NCI-H1105 treated with DMSO at 0.1 percent for 48 hours (cell line): ENCODE results near the gene PACS1.
A peak's percentile ranks its signal among the peaks of the same experiment; 100 is the strongest.
"Not testable (repeated sequence)": the region's sequence is repeated elsewhere in the genome, so short reads cannot be mapped to it uniquely, and the experiment has no call there.

Source experiments
- DNase-seq: peaks from one replicate; lab custom pipeline; 2025; lab: John Stamatoyannopoulos, UW

The PACS1 gene

GRCh38 chr11:66277064-66277463 lies 207.0 kb downstream of the PACS1 start:
- not testable (repeated sequence) for DNase-seq

DNA sequence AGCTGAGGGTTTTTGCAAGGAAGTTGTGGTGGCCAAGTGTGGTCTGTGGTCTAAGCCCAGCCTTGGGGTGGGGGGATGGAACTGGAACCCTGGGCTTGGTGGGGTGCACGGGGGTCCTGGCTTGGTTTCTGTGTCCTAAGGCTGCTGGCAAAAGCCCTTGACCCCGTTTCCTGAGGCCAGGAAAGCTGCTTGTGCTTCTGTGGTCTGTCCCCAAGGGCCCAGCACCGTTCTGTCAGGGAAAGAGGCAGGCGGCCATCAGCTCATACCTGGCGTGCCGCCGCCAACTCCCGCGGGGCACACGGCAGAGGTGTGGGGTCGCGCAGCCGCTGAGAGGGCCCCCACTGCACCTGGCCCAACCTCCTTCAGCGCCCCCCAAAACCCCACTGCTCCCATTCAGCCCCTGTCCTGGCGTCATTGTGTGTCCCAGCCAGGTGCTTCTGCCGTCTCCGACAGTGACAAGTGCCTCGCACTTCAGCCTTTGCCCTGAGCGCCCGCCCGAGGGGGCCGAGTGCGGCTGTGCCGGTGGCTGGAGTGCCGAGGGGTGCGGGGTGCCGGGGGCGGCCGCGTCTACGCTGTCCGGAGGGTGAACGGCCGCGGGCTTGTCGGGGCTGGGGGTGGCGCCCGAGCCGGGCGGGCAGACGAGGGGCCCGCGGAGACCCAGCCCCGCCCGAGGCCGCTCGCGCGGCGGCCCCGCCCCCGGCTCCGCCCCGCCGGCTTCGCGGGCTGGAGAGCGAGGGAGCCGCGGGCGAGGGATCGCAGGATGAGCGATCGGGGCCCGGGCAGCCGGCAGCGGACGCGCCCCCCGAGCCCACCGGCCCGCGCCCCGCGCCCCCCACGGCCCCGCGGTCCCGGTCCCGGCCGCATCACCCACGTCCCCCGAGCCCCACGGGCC lies 207.6 kb downstream of the PACS1 start, which contains the start of gene CNIH2:
CNIH2 (plus strand) TSS at position 705 of the 892 bp plus-strand sequence. CDS start 282 bp downstream, outside the sequence.
- peak; percentile 30 for DNase-seq

GRCh38 chr11:66278363-66279091 lies 208.5 kb downstream of the PACS1 start:
- peak; percentile 16 for DNase-seq

GRCh38 chr11:66279092-66279734 lies 209.1 kb downstream of the PACS1 start:
- DNase-seq: no peak

GRCh38 chr11:66280428-66280827 lies 210.4 kb downstream of the PACS1 start:
- DNase-seq: no peak

DNA sequence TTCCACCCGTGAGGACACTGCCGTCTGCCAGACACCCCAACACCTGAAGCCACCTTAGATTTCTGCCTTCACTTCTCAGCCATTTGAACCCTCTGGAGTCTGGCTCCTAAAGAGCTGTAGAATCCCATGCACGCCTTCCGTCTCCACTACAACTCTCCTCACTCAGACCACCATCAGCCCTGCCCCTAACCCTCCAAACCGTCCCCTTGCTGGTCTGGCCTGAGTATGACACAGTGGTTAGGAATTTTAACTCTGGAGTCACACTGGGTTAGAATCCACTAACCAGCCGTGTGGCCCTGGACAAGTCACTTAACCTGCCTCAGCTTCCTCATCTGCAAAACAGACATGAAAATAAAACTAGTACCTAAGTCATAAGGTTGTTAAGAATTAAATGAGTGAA lies 210.9 kb downstream of the PACS1 start:
- no peak for DNase-seq

- no peak for DNase-seq
Observed at GRCh38 chr11:66281776-66282467, 211.8 kb downstream of the PACS1 start.

DNA sequence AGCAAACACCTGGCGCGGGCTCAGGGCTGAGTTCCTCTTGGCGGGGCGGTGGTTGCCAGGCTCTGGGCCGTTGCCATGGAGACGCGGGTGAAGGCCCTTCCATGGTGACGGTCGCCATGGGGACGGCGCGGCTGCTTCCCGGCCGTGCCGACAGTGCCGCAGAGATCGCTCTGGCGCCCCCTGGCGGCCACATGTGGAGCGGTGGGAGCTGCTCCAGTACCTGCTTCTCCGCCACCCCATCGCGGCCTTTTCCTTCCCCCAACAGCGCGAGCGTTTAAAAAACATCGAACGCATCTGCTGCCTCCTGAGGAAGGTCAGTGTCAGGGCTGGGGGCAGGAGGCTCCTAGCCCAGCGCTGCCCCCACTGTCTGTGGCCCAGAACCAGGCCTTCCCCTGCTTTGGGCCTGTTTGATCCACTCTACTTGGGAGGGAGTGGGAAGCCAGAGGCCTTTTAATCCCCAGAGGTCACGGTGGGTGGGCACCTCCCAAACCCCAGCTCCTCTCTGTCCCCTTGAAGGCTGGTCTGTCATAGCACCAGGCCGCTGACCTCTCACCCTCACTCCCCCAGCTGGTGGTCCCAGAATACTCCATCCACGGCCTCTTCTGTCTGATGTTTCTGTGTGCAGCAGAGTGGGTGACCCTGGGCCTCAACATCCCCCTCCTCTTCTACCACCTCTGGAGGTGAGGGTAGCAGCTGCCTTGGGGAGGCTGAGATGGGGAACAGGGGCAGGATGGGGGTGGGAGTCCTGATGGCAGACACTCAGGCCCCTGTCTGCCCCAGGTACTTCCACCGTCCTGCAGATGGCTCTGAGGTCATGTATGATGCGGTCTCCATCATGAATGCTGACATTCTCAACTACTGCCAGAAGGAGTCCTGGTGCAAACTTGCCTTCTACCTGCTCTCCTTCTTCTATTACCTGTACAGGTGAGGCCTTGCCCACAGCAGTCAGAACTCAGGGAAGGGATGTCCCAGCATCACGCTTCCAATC lies 212.7 kb downstream of the PACS1 start:
- peak; percentile 98 for DNase-seq

GRCh38 chr11:66283461-66284105 lies 213.5 kb downstream of the PACS1 start:
- DNase-seq: no peak

DNA sequence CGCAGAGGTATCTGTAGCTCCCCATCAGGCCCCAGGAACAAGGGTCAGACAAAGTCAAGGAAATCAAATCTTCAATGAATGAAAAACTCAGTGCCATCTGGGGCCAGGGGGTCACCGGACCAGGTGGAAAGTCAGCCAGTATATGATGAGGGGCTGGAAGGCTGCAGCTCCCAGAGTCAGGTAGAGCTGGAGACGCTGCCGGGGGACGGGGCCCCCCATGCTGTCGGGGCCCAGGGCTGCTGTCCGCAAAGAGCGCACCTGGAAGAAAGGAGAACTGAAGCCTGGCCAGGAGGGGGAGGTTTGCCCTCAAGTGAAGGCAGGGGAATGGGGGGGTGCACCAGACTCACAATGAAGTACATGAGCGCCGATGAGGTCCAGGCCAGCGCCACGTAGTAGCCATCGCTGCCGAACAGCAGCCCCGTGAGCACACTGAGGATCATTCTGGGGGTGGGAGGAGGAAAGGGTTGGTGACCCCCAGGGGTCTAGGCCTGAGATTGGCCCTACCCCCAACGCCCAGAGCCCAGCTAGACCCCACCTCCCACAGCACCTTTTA lies 214.5 kb downstream of the PACS1 start:
- no peak for DNase-seq

- DNase-seq: no peak
Observed at GRCh38 chr11:66285250-66285947, 215.3 kb downstream of the PACS1 start.

DNA sequence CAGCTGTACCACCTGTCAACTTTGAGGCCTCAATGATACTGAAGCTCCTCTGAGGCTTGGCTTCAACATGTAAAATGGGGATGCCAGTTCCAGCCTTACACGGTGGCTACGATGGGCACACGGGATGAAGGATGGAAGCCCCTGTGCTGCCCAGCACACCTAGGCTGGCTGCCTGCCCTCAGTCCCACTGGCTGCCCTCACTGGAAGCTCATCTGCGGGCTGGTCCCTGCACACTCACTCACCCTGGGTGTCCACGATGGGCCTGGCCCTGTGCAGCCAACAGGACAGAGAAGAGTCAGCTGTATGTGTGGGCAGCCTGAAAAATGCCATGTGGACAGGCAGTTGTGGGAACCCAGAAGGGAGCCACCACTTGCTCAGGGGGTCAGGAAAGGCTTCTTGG lies 216.6 kb downstream of the PACS1 start:
- DNase-seq: no peak

- no peak for DNase-seq
Observed at GRCh38 chr11:66287211-66287888, 217.3 kb downstream of the PACS1 start.

GRCh38 chr11:66287889-66288670 lies 218.0 kb downstream of the PACS1 start:
- DNase-seq: peak; percentile 18

DNA sequence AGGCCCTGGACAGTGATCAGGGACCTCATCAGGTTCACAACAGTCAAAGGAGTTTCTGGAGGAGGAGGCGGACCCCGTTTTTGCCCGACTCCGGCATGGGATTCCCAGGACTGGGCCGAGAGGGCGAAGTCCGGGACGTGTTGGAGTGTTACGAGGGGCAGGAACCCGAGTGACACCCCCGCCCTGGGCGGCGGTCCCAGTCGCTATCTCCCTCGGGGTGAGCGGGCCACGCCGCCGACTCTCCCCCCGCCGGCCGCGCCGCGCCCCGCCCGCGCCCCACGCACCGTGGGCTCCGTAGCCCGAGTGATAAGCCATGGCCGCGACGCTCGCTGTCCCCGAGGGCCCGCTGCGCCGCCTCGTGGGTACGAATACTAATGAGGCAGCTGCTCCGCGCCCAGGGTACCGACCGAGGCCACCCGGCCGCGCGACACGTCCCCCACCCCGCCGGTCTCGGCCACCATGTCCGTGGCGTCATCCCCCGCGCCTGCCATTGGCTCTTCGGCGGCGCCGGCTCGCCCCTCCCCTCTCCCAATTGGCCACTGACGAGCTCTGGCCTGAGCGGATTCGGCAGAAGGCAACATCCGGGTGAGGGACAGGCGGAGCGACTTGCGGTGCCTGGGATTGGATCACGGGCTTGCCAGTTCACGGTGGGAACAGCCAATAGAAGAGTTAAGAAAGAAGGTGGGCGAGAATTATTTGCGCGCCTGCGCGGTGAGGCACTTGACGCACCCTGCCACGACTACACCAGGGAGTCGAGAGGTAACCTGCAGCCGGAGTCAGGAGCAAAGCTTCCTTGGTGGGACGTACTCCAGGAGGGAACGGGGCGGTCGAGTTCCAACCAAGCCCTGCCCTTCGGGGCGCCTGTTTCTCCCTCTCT lies 218.8 kb downstream of the PACS1 start, which contains the start of gene YIF1A:
YIF1A (minus strand) TSS at position 473 of the 877 bp plus-strand sequence; CDS start at position 315, 158 bp downstream.
- DNase-seq: peak; percentile 100

DNA sequence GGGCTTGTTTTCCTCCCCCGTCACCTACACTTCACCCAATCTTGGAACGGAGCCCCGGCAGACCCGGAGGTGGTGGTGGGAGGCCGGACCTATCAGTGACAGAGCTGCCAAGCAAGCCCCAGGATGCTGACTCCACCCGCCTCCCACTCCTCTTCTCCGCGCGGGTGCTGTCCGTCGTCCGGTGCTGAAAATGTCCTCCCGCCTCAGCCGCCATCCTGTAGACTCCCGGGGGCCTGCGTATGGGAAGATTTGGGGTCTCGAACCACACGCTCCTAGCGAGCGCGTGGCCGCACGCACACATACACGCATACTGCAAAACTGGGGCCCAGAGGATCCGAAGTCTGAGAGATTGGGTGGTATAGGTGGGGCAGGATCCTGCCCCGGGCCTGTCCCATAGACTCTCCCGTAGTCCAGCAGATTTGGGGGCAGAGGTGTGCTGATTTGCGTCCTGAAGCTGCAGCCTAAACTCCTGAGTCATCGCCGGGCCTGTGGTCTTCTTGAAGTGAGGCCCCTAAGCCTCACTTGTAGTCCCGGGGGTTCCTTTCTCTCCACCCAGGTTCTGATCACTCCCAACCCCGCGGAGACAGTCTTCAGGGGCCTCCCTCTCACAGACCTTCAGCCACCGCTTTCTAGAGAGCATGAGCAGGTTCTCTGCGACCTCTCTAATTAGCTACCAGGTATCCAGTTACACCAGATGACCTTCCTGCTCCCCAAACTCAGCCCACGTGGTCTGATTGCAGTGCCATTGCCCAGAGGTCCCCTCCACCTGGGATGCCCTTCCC lies 219.7 kb downstream of the PACS1 start:
- no peak for DNase-seq
